Measurements from ENCODE around the gene PRR30.

DNA sequence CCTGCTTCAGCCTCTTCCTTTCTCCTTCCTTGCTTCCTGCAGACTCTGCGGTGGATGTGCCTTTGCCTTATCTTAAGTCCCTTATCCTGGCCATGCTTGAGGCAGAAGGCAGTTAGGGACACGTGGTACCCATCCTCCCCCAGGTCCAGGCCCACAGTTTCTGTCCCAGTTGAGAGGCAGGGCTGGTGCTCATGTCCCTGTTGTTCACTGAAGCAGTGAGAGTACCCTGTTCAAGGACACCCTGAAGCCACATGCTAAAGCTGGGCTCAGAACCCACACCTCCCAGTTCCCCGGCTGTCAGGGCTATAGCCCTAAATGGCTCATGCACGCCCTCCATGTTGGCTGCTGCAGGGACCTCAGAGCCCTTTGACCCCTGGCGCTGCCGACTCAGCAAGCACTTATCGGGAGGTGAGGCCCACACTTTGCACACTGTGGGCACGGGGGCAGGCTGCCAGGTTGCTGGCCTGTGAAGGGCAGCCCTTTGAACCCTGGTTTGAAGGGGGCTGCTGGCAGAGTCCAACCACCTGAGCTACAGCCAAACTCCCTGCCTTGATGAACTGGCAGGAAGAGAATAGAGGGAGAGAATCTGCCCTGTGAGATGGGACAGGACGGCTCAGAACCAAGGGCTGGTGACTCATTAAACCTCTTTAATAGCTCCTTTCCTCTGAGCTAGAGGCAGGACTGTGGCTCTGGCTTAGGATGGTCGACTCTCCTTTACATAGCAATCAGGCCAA is 46.3 kb downstream of the PRR30 start:
- TF ChIP-seq, protein P1, sequence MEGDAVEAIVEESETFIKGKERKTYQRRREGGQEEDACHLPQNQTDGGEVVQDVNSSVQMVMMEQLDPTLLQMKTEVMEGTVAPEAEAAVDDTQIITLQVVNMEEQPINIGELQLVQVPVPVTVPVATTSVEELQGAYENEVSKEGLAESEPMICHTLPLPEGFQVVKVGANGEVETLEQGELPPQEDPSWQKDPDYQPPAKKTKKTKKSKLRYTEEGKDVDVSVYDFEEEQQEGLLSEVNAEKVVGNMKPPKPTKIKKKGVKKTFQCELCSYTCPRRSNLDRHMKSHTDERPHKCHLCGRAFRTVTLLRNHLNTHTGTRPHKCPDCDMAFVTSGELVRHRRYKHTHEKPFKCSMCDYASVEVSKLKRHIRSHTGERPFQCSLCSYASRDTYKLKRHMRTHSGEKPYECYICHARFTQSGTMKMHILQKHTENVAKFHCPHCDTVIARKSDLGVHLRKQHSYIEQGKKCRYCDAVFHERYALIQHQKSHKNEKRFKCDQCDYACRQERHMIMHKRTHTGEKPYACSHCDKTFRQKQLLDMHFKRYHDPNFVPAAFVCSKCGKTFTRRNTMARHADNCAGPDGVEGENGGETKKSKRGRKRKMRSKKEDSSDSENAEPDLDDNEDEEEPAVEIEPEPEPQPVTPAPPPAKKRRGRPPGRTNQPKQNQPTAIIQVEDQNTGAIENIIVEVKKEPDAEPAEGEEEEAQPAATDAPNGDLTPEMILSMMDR (optimal IDR thresholded peaks at IDR 0.05 in 1 of 3, IDR thresholded peaks at IDR 0.05 in 1 of 3, conservative IDR thresholded peaks at IDR 0.05 in 1 of 3; ENCODE audit: extremely low read depth in 1 of 3, insufficient read depth in 2 of 3, low read length in 3 of 3) = no peak
- TF ChIP-seq EZH2 (IDR thresholded peaks at IDR 0.05; ENCODE audit: low read length) = no peak
